Astrocyte (in vitro differentiated cells and primary cell): Measurements from ENCODE around the gene STX4. TPM values are rescaled to one million over a fixed set of nuclear protein-coding genes. Genes with fewer than 3 reads are reported as not detected.

ENCODE experiments used
- DNase-seq: peaks from one replicate; pipeline ENCODE4 v3.0.0-alpha.2; 2010; ENCODE audit warnings: low read depth
- FAIRE-seq: peaks from 2 replicates; lab custom pipeline; 2011; peaks lifted over from hg19 to GRCh38; lab: Jason Lieb, UNC
- H2AFZ ChIP-seq: 2 replicates; pipeline ENCODE4 v1.6.0; 2012; ENCODE audit warnings: low read depth, low read length, inconsistent platforms
- H3K27ac ChIP-seq: 2 replicates; pipeline ENCODE4 v1.5.1; 2011; ENCODE audit warnings: low read depth, low read length, inconsistent platforms
- H3K27me3 ChIP-seq: 2 replicates; pipeline ENCODE4 v1.6.0; 2011; ENCODE audit warnings: low read length, inconsistent platforms; ENCODE audit not compliant: insufficient read depth
- H3K36me3 ChIP-seq: 2 replicates; pipeline ENCODE4 v1.5.1; 2011; ENCODE audit warnings: low read length, inconsistent platforms; ENCODE audit not compliant: insufficient read depth
- H3K4me1 ChIP-seq: 2 replicates; pipeline ENCODE4 v1.5.1; 2011; ENCODE audit warnings: low read length, inconsistent platforms; ENCODE audit not compliant: insufficient read depth
- H3K4me2 ChIP-seq: 2 replicates; pipeline ENCODE4 v1.6.0; 2012; ENCODE audit warnings: low read length, inconsistent platforms
- H3K4me3 ChIP-seq: 2 replicates; pipeline ENCODE4 v1.5.1; 2011; ENCODE audit warnings: low read depth, mild to moderate bottlenecking, low read length, inconsistent platforms; ENCODE audit not compliant: insufficient read depth
- H3K79me2 ChIP-seq: 2 replicates; pipeline ENCODE4 v1.6.0; 2012; ENCODE audit warnings: mild to moderate bottlenecking, low read length, inconsistent platforms; ENCODE audit not compliant: insufficient read depth
- H3K9ac ChIP-seq: 2 replicates; pipeline ENCODE4 v1.6.0; 2012; ENCODE audit warnings: mild to moderate bottlenecking, low read length, inconsistent platforms
- H3K9me3 ChIP-seq: 2 replicates; pipeline ENCODE4 v1.5.1; 2012; ENCODE audit warnings: low read depth, mild to moderate bottlenecking, low read length, inconsistent platforms; ENCODE audit not compliant: insufficient read depth
- H4K20me1 ChIP-seq: 2 replicates; pipeline ENCODE4 v1.6.0; 2012; ENCODE audit warnings: low read length, inconsistent platforms; ENCODE audit not compliant: insufficient read depth
- H3K27ac Mint-ChIP-seq: one replicate; pipeline ENCODE4 v1.8.0; 2021; ENCODE audit warnings: mild to moderate bottlenecking, mixed read lengths; ENCODE audit not compliant: unreplicated experiment
- H3K27me3 Mint-ChIP-seq: one replicate; pipeline ENCODE4 v1.8.0; 2021; ENCODE audit warnings: low read depth, mixed read lengths; ENCODE audit not compliant: unreplicated experiment
- H3K36me3 Mint-ChIP-seq: one replicate; pipeline ENCODE4 v1.8.0; 2021; ENCODE audit warnings: low read depth, mixed read lengths; ENCODE audit not compliant: unreplicated experiment
- H3K4me1 Mint-ChIP-seq: one replicate; pipeline ENCODE4 v1.8.0; 2021; ENCODE audit warnings: low read depth, mixed read lengths; ENCODE audit not compliant: unreplicated experiment
- H3K4me3 Mint-ChIP-seq: one replicate; pipeline ENCODE4 v1.8.0; 2021; ENCODE audit warnings: mild to moderate bottlenecking, moderate library complexity, mixed read lengths; ENCODE audit not compliant: unreplicated experiment
- H3K9me3 Mint-ChIP-seq: one replicate; pipeline ENCODE4 v1.8.0; 2021; ENCODE audit warnings: mild to moderate bottlenecking, mixed read lengths; ENCODE audit not compliant: unreplicated experiment
- EZH2 ChIP-seq: IDR thresholded peaks from 2 replicates; pipeline ENCODE4 v1.6.1; 2012; ENCODE audit warnings: mild to moderate bottlenecking, low read length, inconsistent platforms; ENCODE audit not compliant: insufficient read depth
- total RNA-seq: library from RNA; stranded (reverse); gene quantifications from 2 replicates; pipeline ENCODE4 v1.2.1, GENCODE V29; 2021
- TF ChIP-seq, protein P1 (sequence below): IDR thresholded peaks from 2 replicates; pipeline ENCODE4 v1.5.1; 2011; ENCODE audit warnings: low read depth, mild to moderate bottlenecking, inconsistent platforms, low read length, moderate library complexity; ENCODE audit not compliant: insufficient read depth

The STX4 gene
- total RNA-seq, 1 donor from 2014 or later = 56.0 TPM

DNA sequence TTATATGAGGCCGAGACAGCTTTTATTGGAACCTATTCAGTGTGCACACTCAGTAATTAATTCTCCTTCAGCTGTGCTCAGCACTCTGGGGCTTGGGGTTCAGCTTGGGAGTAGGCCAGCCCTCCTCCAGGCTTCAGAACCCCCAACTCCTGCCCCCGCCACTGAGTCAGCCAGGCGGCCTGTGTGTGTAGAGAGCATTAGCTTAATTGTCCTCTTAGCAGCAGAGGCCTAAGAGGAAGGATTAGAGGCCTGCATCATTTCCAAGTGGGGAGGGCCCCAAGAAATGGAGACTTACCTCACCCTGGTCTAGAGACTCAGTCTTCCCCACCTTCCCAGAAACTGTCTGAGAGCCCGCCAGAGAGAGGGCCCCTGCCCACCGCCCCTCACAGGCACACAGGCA, 54.6 kb downstream of the STX4 start:
- H3K9ac ChIP-seq = no peak overlapping the region
- Mint-ChIP-seq H3K4me3 (no peak overlapping the region), H3K27me3 (no peaks in the 10 kb centered on the region), H3K36me3 (peaks cover 14% of the 10 kb centered on the region), H3K27ac (no peak overlapping the region), H3K9me3 (no peaks in the 10 kb centered on the region), H3K4me1 (peaks cover 7% of the 10 kb centered on the region)
- peaks cover 36% of the 10 kb centered on the region for H4K20me1 ChIP-seq
- no peaks in the 10 kb centered on the region for H3K9me3 ChIP-seq
- DNase-seq (no peak), FAIRE-seq (no peak)
- peaks cover 34% of the 10 kb centered on the region for H3K79me2 ChIP-seq
- no peak overlapping the region for H2AFZ ChIP-seq
- H3K4me3 ChIP-seq = no peak overlapping the region
- H3K4me2 ChIP-seq = no peak overlapping the region
- peaks cover 8% of the 10 kb centered on the region for H3K4me1 ChIP-seq
- peaks cover 8% of the 10 kb centered on the region for H3K36me3 ChIP-seq
- H3K27ac ChIP-seq = no peak overlapping the region
- no peak for TF ChIP-seq EZH2
- TF ChIP-seq, protein P1, sequence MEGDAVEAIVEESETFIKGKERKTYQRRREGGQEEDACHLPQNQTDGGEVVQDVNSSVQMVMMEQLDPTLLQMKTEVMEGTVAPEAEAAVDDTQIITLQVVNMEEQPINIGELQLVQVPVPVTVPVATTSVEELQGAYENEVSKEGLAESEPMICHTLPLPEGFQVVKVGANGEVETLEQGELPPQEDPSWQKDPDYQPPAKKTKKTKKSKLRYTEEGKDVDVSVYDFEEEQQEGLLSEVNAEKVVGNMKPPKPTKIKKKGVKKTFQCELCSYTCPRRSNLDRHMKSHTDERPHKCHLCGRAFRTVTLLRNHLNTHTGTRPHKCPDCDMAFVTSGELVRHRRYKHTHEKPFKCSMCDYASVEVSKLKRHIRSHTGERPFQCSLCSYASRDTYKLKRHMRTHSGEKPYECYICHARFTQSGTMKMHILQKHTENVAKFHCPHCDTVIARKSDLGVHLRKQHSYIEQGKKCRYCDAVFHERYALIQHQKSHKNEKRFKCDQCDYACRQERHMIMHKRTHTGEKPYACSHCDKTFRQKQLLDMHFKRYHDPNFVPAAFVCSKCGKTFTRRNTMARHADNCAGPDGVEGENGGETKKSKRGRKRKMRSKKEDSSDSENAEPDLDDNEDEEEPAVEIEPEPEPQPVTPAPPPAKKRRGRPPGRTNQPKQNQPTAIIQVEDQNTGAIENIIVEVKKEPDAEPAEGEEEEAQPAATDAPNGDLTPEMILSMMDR = no peak
- H3K27me3 ChIP-seq = no peaks in the 10 kb centered on the region

DNA sequence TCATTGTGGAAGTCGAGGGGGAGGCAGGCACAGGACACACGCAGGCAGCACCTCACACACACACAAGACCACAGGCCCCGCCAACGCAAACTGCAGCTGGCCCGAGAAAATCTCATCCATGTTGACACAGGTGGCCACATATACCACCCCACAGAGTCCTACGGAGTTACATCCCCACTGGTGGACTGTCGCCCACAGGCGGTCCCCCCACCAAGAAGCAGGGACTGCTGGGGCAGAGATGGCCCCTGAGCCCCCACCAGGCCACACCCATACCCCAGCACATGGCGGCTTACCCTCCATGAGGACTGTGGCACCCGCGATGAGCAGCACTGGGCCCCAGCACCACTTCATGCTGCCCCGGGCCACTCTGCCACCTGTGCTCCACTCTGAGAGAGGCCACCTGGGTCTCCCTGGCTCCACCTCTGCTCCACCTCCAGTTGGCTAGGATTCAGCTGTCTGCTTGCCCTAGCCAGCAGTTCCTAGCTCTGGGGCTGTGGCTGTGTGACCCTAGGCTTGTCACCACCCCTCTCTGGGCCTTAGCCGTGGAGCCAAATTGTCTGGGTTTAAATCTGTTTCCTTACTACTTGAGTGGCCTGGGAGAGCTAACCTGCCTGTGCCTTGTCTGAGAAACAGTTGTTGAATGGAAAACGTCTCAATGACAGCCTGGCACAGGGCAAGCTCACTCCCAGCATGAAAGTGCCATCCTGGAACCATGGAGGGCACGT, 55.3 kb downstream of the STX4 start, which contains the start of gene PRSS53:
Gene PRSS53, minus strand, starts transcription at position 485 of the 725 bp plus-strand sequence. Its CDS starts 134 bp downstream, at position 351.
- Histone ChIP-seq H3K9ac (no peak within 1 kb of the TSS), H3K79me2 (peaks cover 41% of the 10 kb centered on the region), H2AFZ (no peak within 1 kb of the TSS), H3K27ac (no peak within 1 kb of the TSS), H3K4me2 (no peak within 1 kb of the TSS), H3K4me3 (no peak within 1 kb of the TSS), H3K9me3 (no peaks in the 10 kb centered on the region), H3K4me1 (peaks cover 13% of the 10 kb centered on the region), H3K36me3 (peaks cover 8% of the 10 kb centered on the region), H3K27me3 (no peaks in the 10 kb centered on the region), H4K20me1 (peaks cover 31% of the 10 kb centered on the region)
- H3K27me3 Mint-ChIP-seq = no peaks in the 10 kb centered on the region
- H3K36me3 Mint-ChIP-seq = peaks cover 11% of the 10 kb centered on the region
- no peaks in the 10 kb centered on the region for H3K9me3 Mint-ChIP-seq
- TF ChIP-seq, protein P1 = no peak
- TF ChIP-seq EZH2 = no peak
- no peak for FAIRE-seq
- H3K4me1 Mint-ChIP-seq = peaks cover 7% of the 10 kb centered on the region
- H3K4me3 Mint-ChIP-seq = no peak within 1 kb of the TSS
- no peak for DNase-seq
- no peak within 1 kb of the TSS for H3K27ac Mint-ChIP-seq

DNA sequence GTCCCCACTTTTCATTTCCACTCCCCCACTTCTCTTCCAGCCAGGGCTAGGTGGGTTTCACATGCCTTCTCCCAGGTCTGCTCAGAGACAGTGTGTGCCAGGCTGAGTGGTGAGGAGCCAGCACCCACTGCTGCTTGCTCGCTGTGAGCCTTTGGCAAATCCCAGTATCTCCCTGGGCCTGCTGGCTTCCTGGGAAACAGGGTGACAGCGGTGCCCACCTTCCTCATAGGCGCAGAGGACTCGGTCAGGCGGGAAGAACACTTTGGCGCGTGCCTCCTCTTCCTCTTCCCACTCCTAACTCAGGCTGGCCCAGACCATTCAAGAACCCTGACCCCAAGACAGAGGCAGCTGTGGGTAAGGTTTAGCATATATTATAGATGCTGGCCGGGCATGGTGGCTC, 55.8 kb downstream of the STX4 start:
- Histone ChIP-seq H3K4me3 (no peak overlapping the region), H3K36me3 (peaks cover 8% of the 10 kb centered on the region), H2AFZ (no peak overlapping the region), H3K9ac (no peak overlapping the region), H3K27me3 (no peaks in the 10 kb centered on the region), H3K4me2 (no peak overlapping the region), H3K79me2 (peaks cover 47% of the 10 kb centered on the region), H3K9me3 (no peaks in the 10 kb centered on the region), H3K4me1 (peaks cover 13% of the 10 kb centered on the region), H4K20me1 (peaks cover 27% of the 10 kb centered on the region), H3K27ac (no peak overlapping the region)
- DNase-seq = no peak
- peaks cover 7% of the 10 kb centered on the region for H3K4me1 Mint-ChIP-seq
- no peaks in the 10 kb centered on the region for H3K27me3 Mint-ChIP-seq
- no peaks in the 10 kb centered on the region for H3K9me3 Mint-ChIP-seq
- FAIRE-seq = no peak
- TF ChIP-seq, protein P1 = no peak
- TF ChIP-seq EZH2 = no peak
- no peak overlapping the region for H3K4me3 Mint-ChIP-seq
- no peak overlapping the region for H3K27ac Mint-ChIP-seq
- peaks cover 11% of the 10 kb centered on the region for H3K36me3 Mint-ChIP-seq
